ENCODE data around the gene JTB.
"Not testable (repeated sequence)": the region's sequence is repeated elsewhere in the genome, so short reads cannot be mapped to it uniquely, and the experiment has no call there.

The JTB gene

GRCh38 chr1:153987621-153988020, 10.1 kb upstream of the JTB start:
- TF ChIP-seq, protein P1, sequence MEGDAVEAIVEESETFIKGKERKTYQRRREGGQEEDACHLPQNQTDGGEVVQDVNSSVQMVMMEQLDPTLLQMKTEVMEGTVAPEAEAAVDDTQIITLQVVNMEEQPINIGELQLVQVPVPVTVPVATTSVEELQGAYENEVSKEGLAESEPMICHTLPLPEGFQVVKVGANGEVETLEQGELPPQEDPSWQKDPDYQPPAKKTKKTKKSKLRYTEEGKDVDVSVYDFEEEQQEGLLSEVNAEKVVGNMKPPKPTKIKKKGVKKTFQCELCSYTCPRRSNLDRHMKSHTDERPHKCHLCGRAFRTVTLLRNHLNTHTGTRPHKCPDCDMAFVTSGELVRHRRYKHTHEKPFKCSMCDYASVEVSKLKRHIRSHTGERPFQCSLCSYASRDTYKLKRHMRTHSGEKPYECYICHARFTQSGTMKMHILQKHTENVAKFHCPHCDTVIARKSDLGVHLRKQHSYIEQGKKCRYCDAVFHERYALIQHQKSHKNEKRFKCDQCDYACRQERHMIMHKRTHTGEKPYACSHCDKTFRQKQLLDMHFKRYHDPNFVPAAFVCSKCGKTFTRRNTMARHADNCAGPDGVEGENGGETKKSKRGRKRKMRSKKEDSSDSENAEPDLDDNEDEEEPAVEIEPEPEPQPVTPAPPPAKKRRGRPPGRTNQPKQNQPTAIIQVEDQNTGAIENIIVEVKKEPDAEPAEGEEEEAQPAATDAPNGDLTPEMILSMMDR (IDR thresholded peaks at IDR 0.05; ENCODE audit: insufficient read depth, missing control alignments), result no peak
- DNase-seq (ENCODE audit: insufficient read length, low spot score), result no peak
- no peak for FAIRE-seq

GRCh38 chr1:153985941-153986761, 8.7 kb upstream of the JTB start, which contains the start of gene RAB13:
RAB13 (minus strand) TSS chr1:153986339; CDS start chr1:153986236, 103 bp downstream.
- TF ChIP-seq, protein P1 (IDR thresholded peaks at IDR 0.05; ENCODE audit: insufficient read depth, missing control alignments), result no peak
- DNase-seq (ENCODE audit: insufficient read length, low spot score), result no peak
- no peak for FAIRE-seq

- TF ChIP-seq, protein P1 (IDR thresholded peaks at IDR 0.05; ENCODE audit: insufficient read depth, missing control alignments), result no peak
- DNase-seq (ENCODE audit: insufficient read length, low spot score) (no peak), FAIRE-seq (no peak)
These were observed 8.0 kb upstream of the JTB start for GRCh38 chr1:153985341-153985912.

- TF ChIP-seq, protein P1 (IDR thresholded peaks at IDR 0.05; ENCODE audit: insufficient read depth, missing control alignments), result no peak
- FAIRE-seq (no peak), DNase-seq (ENCODE audit: insufficient read length, low spot score) (no peak)
These were observed 6.8 kb upstream of the JTB start for GRCh38 chr1:153984123-153984894.

- not testable (repeated sequence) for DNase-seq (ENCODE audit: insufficient read length, low spot score); FAIRE-seq
These were observed 4.3 kb upstream of the JTB start for GRCh38 chr1:153981735-153982134.

DNA sequence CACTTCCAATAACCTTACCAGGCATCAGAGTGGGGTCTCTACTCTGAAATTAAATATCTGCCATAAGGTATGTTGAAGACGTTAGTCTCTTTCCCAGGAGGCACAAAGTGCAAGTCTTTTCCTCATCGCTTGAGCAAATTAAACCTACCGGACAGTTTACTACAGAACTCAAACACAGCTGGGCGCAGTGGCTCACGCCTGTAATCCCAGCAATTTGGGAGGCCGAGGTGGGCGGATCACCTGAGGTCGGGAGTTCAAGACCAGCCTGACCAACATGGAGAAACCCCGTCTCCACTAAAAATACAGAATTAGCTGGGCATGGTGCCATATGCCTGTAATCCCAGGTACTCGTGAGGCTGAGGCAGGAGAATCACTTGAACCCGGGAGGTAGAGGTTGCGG, 1.6 kb upstream of the JTB start:
- not testable (repeated sequence) for DNase-seq (ENCODE audit: insufficient read length, low spot score); FAIRE-seq

DNA sequence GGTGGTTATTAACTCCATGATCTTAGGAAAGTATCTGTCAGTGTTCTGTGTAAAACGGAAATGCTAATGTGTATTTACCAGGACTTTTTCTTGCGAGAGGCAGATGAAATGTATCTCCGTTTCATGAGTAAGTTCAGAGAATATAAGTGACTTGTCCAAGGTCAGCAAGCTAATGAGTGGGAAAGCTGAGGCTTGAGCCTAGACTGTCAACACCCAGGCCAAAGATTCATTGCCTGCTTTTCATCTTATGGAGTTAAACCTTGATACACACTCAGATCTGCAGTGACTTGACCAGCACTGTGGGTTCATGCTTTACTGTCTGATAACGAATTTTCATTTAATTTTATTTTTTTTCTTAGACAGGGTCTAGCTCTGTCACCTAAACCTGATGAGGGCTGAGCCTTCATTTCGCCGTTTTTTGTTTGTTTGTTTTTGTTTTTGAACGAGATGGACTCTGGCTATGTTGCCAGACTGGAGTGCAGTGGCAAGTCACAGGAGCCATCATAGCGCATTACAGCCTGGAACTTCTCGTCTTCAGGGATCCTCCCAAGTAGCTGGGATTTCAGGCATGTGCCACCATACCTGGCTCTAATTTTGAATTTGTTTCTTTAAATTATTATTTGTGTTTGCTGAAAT, 918 bp upstream of the JTB start:
- TF ChIP-seq, protein P1 (IDR thresholded peaks at IDR 0.05; ENCODE audit: insufficient read depth, missing control alignments), result no peak
- DNase-seq (ENCODE audit: insufficient read length, low spot score) (no peak), FAIRE-seq (no peak)

All from D721Med (cell line).